Smooth muscle cell (in vitro differentiated cells): ENCODE data around the gene COPS9. TPM values are rescaled to one million over a fixed set of nuclear protein-coding genes. Genes with fewer than 3 reads are reported as not detected.

Experiments
- DNase-seq: peaks from one replicate; lab custom pipeline; 2025; ENCODE audit not compliant: unreplicated experiment; lab: John Stamatoyannopoulos, UW
- H2AFZ ChIP-seq: fragments of 200-600 bp; sonication (generic); 2 replicates; pipeline ENCODE4 v1.6.0; 2016; ENCODE audit warnings: antibody characterized with exemption, low read depth, mild to moderate bottlenecking
- H3F3A ChIP-seq: fragments of 200-600 bp; sonication (generic); 2 replicates; pipeline ENCODE4 v1.6.0; 2017; ENCODE audit warnings: antibody characterized with exemption, low read depth
- H3K27ac ChIP-seq: fragments of 200-600 bp; sonication (generic); 2 replicates; pipeline ENCODE4 v1.5.1; 2016; ENCODE audit warnings: low read depth, mild to moderate bottlenecking
- H3K27me3 ChIP-seq: fragments of 200-600 bp; sonication (generic); 2 replicates; pipeline ENCODE4 v1.6.1; 2016; ENCODE audit warnings: low read depth, mild to moderate bottlenecking
- H3K36me3 ChIP-seq: fragments of 200-600 bp; sonication (generic); 2 replicates; pipeline ENCODE4 v1.5.1; 2016; ENCODE audit warnings: low read depth
- H3K4me1 ChIP-seq: fragments of 200-600 bp; sonication (generic); 2 replicates; pipeline ENCODE4 v1.5.1; 2016; ENCODE audit warnings: low read depth
- H3K4me2 ChIP-seq: fragments of 200-600 bp; sonication (generic); 2 replicates; pipeline ENCODE4 v1.6.0; 2016; ENCODE audit warnings: mild to moderate bottlenecking
- H3K4me3 ChIP-seq: fragments of 200-600 bp; sonication (generic); 2 replicates; pipeline ENCODE4 v1.5.1; 2016; ENCODE audit warnings: mild to moderate bottlenecking
- H3K79me2 ChIP-seq: fragments of 200-600 bp; sonication (generic); 2 replicates; pipeline ENCODE4 v1.6.0; 2016; ENCODE audit warnings: low read depth, mild to moderate bottlenecking
- H3K9ac ChIP-seq: fragments of 200-600 bp; sonication (generic); 2 replicates; pipeline ENCODE4 v1.6.0; 2016; ENCODE audit warnings: low read depth
- H3K9me3 ChIP-seq: fragments of 200-600 bp; sonication (generic); replicated peaks from 2 replicates; pipeline ENCODE4 v1.5.1; 2016; ENCODE audit warnings: low read depth
- H4K20me1 ChIP-seq: fragments of 200-600 bp; sonication (generic); 2 replicates; pipeline ENCODE4 v1.6.0; 2016; ENCODE audit warnings: low read depth
- whole genome bisulfite sequencing: methylation state at CpG from one replicate; pipeline ENCODE4 v1.1.7; 2016; ENCODE audit warnings: low lambda C conversion rate; 5-methylcytosine and 5-hydroxymethylcytosine counted together
- polyA plus RNA-seq: library from polyadenylated mRNA; unstranded; fragments of >200 nt; fragmentation: Nextera tagmentation; extraction: Ambion mirVana; gene quantifications from 2 replicates; pipeline ENCODE4 v1.2.1, GENCODE V29; 2016
- total RNA-seq: library from RNA; depleted of rRNA; stranded (reverse); fragments of >200 nt; gene quantifications from 2 replicates; pipeline ENCODE4 v1.2.3, GENCODE V29; 2014
- TF ChIP-seq, protein P1 (sequence below): fragments of 200-600 bp; sonication (generic); IDR thresholded peaks from 2 replicates; pipeline ENCODE4 v1.5.1; 2017; ENCODE audit warnings: borderline replicate concordance, mild to moderate bottlenecking, antibody characterized with exemption; ENCODE audit not compliant: insufficient read depth, poor library complexity, severe bottlenecking

The COPS9 gene
- total and polyA plus RNA-seq, 2 experiments from 2014 or later = 157 to 296 TPM

DNA sequence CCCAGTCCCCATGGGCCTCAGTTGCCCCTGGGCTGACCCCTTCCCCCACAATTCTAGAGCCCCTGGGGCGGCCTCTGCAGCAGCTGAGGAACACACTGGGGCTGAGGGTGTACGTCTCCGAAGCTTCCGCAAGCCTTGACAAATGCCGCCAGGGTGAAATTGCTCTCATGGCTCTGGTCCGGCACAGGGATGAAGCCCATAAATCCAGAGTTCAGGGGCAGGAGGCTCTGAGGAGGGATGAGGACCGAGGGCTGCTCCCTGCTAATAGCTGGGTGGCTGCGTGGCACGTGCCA, 31.4 kb upstream of the COPS9 start:
- H3K9ac ChIP-seq = no peak overlapping the region
- H3K4me2 ChIP-seq = no peak overlapping the region
- peaks cover 3% of the 10 kb centered on the region for H3K4me1 ChIP-seq
- no peak overlapping the region for H3K27ac ChIP-seq
- H4K20me1 ChIP-seq = no peaks in the 10 kb centered on the region
- 91% methylated on average over 9 of the region's 9 CpGs for WGBS
- no peaks in the 10 kb centered on the region for H3K9me3 ChIP-seq
- H3K4me3 ChIP-seq = no peak overlapping the region
- no peak for DNase-seq
- no peaks in the 10 kb centered on the region for H3K79me2 ChIP-seq
- no peaks in the 10 kb centered on the region for H3K36me3 ChIP-seq
- peaks cover 4% of the 10 kb centered on the region for H3K27me3 ChIP-seq
- no peaks in the 10 kb centered on the region for H3F3A ChIP-seq
- H2AFZ ChIP-seq = no peak overlapping the region
- TF ChIP-seq, protein P1, sequence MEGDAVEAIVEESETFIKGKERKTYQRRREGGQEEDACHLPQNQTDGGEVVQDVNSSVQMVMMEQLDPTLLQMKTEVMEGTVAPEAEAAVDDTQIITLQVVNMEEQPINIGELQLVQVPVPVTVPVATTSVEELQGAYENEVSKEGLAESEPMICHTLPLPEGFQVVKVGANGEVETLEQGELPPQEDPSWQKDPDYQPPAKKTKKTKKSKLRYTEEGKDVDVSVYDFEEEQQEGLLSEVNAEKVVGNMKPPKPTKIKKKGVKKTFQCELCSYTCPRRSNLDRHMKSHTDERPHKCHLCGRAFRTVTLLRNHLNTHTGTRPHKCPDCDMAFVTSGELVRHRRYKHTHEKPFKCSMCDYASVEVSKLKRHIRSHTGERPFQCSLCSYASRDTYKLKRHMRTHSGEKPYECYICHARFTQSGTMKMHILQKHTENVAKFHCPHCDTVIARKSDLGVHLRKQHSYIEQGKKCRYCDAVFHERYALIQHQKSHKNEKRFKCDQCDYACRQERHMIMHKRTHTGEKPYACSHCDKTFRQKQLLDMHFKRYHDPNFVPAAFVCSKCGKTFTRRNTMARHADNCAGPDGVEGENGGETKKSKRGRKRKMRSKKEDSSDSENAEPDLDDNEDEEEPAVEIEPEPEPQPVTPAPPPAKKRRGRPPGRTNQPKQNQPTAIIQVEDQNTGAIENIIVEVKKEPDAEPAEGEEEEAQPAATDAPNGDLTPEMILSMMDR = no peak

DNA sequence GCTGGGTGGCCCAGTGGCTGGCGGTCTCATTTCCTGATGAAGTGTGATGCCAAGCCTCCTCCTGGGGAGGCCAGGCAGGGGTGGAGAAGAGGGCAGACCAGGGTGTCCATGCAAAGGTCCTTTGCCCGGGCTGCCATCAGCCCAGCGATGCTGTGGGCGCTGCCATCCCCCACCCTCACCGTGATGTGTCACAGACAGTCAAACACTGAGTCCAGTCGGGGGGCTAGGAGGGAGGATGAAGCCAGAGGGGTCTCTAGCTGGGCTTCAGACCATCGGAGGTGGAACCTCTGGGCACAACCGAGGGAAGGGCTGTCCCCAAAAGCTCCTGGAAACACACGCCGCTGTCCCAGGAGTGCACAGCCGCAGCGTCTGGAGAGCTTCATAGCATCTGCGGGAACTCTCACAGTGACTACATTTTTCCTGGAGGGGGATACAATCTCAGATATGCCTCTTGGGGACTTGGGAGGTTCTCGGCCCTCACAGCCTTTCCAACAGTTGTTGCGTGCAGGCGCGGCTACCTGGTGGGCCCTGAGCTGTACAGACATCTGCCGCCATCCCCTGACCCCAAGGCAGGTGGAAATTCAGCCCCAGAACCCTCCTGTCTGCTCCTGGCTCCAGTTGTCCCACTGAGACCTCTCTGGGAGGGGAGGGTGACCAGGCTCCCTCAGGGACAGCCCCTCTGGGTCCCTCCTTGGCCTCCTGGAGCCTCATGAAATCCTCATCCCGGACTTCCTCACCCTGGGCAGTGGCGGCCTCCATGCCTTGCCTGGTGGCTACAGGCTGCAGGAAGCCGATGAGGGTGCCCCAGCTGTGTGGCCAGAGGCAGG, 30.9 kb upstream of the COPS9 start:
- Histone ChIP-seq H3K4me2 (no peak overlapping the region), H4K20me1 (no peaks in the 10 kb centered on the region), H3K79me2 (no peaks in the 10 kb centered on the region), H3K9ac (no peak overlapping the region), H3K27me3 (peaks cover 4% of the 10 kb centered on the region), H3K4me3 (no peak overlapping the region), H3F3A (no peaks in the 10 kb centered on the region), H3K9me3 (no peaks in the 10 kb centered on the region), H2AFZ (no peak overlapping the region), H3K27ac (no peak overlapping the region), H3K4me1 (peaks cover 3% of the 10 kb centered on the region), H3K36me3 (no peaks in the 10 kb centered on the region)
- DNase-seq = no peak
- 94% methylated on average over 21 of the region's 21 CpGs for WGBS
- TF ChIP-seq, protein P1 = no peak

GRCh38 chr2:240166191-240166590, 30.1 kb upstream of the COPS9 start:
- no peak overlapping the region for H3K4me3 ChIP-seq
- no peaks in the 10 kb centered on the region for H4K20me1 ChIP-seq
- H3K4me1 ChIP-seq = peaks cover 3% of the 10 kb centered on the region
- WGBS = 90% methylated on average over 5 of the region's 5 CpGs
- H3K79me2 ChIP-seq = no peaks in the 10 kb centered on the region
- H3K4me2 ChIP-seq = no peak overlapping the region
- H3K27me3 ChIP-seq = peaks cover 4% of the 10 kb centered on the region
- no peak overlapping the region for H3K27ac ChIP-seq
- no peaks in the 10 kb centered on the region for H3K36me3 ChIP-seq
- H3K9ac ChIP-seq = no peak overlapping the region
- no peaks in the 10 kb centered on the region for H3K9me3 ChIP-seq
- H3F3A ChIP-seq = no peaks in the 10 kb centered on the region
- TF ChIP-seq, protein P1 = no peak
- no peak overlapping the region for H2AFZ ChIP-seq
- no peak for DNase-seq

DNA sequence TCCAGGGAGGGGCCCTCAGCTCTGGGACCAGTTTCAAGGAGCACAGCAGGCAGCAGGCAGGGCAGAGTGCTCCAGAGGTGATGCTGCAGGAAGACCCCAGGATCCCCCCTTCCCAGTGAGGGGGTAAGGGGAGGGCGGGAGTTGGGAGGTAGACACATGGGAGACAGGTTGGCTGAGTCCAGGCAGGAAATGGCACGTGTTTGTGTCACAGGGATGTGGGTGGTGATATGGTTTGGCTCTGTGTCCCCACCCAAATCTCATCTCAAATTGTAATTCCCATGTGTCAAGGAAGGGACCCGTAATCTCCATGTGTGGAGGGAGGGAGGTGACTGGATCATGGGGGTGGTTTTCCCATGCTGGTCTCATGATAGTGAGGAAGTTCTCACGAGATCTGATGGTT, 29.6 kb upstream of the COPS9 start:
- WGBS = 71% methylated on average over 4 of the region's 4 CpGs
- DNase-seq = no peak

More for the DNA sequence above, 29.6 kb upstream of the COPS9 start:
- no peaks in the 10 kb centered on the region for H3F3A ChIP-seq
- H3K9me3 ChIP-seq = no peaks in the 10 kb centered on the region
- H3K27ac ChIP-seq = no peak overlapping the region
- no peaks in the 10 kb centered on the region for H4K20me1 ChIP-seq
- H2AFZ ChIP-seq = no peak overlapping the region
- TF ChIP-seq, protein P1 = no peak
- no peak overlapping the region for H3K4me3 ChIP-seq
- peaks cover 4% of the 10 kb centered on the region for H3K27me3 ChIP-seq
- no peak overlapping the region for H3K9ac ChIP-seq
- H3K4me1 ChIP-seq = peaks cover 1% of the 10 kb centered on the region
- H3K4me2 ChIP-seq = no peak overlapping the region
- H3K36me3 ChIP-seq = no peaks in the 10 kb centered on the region
- no peaks in the 10 kb centered on the region for H3K79me2 ChIP-seq
